TTC549 (cell line): ENCODE measurements around the gene ZBTB44.
"Not testable (repeated sequence)": the region's sequence is repeated elsewhere in the genome, so short reads cannot be mapped to it uniquely, and the experiment has no call there.

ENCODE experiments used
- FAIRE-seq: peaks from 2 replicates; lab custom pipeline; 2012; peaks lifted over from hg19 to GRCh38; lab: Jason Lieb, UNC

ZBTB44 gene

GRCh38 chr11:130197386-130198035 is 117.2 kb downstream of the ZBTB44 start:
- FAIRE-seq = no peak

GRCh38 chr11:130194241-130195023 is 120.3 kb downstream of the ZBTB44 start:
- no peak for FAIRE-seq

- not testable (repeated sequence) for FAIRE-seq
Observed at GRCh38 chr11:130193551-130193950, 121.2 kb downstream of the ZBTB44 start.

DNA sequence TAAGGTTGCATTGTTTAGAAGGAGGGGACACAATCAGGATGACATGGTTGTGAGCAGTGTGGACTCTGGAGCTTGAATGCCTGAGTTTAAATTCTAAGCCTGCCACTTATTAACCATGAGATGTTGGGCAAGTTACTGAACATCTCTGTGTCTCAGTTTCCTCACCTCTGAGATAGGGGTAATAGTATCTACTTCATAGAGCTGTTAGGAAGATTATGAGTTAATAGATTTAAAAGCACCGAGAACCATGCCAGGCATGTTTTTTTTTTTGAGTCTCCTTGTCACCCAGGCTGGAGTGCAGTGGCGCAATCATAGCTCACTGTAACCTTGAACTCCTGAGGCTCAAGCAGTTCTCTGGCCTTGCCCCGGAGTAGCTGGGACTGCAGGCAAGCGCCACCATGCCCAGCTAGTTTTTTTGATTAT is 121.9 kb downstream of the ZBTB44 start:
- no peak for FAIRE-seq

GRCh38 chr11:130191896-130192295 is 122.8 kb downstream of the ZBTB44 start:
- FAIRE-seq = no peak

DNA sequence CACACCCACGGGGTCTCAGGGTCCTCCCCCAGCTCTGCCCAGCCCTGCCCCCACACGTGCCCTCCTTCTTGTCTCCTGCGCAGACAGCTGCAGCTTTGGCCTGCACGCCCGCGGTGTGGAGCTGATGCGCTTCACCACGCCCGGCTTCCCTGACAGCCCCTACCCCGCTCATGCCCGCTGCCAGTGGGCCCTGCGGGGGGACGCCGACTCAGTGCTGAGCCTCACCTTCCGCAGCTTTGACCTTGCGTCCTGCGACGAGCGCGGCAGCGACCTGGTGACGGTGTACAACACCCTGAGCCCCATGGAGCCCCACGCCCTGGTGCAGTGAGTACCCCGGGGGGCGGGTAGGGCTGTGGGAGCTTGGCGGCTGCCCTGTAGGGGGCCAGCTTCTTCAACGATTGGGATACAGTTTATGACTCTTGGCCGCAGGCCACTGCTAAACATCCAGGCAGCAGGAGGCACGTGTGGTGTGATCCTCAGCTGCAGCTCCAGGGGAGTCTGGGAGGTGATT is 124.3 kb downstream of the ZBTB44 start:
- FAIRE-seq = no peak

- no peak for FAIRE-seq
Observed at GRCh38 chr11:130189492-130190210, 125.1 kb downstream of the ZBTB44 start.

GRCh38 chr11:130188585-130189347 is 126.0 kb downstream of the ZBTB44 start:
- FAIRE-seq = no peak

- no peak for FAIRE-seq
Observed at GRCh38 chr11:130188047-130188446, 126.7 kb downstream of the ZBTB44 start.

- FAIRE-seq = no peak
Observed at GRCh38 chr11:130187096-130187495, 127.6 kb downstream of the ZBTB44 start.

DNA sequence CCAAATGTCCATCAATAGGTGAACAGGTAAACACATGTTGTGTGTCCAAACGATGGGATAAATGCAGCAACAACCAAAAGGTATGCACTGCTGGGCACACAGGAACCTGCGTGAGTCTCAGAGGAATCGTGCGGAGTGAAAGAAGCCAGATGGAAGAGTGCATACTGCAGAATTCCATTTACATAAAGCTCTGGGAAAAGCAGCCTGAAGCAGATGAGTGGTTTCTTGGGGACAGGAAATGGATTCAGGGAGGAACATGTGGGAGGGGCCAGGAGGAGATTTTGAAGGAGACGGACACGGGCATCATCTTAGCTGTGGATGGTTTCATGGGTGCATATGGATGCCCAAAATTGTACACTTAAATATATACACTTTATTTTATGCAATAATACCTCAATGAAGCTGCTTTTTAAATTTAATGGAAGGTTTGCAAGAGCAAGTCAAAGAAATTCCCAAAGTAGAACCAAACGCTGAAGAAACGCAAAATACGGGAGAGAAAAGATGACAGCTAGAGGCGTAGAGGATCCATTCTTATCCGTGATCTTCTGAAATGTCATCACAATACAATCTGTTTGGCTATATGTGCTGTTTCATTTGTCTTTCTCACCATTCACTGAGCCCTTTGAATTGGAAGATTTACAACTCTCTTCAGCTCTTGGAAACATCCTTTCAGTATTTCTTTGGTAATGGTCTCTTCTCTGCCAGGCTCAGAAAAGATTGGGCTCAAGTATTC is 130.7 kb downstream of the ZBTB44 start:
- no peak for FAIRE-seq

- FAIRE-seq = no peak
Observed at GRCh38 chr11:130181295-130182272, 133.1 kb downstream of the ZBTB44 start.

DNA sequence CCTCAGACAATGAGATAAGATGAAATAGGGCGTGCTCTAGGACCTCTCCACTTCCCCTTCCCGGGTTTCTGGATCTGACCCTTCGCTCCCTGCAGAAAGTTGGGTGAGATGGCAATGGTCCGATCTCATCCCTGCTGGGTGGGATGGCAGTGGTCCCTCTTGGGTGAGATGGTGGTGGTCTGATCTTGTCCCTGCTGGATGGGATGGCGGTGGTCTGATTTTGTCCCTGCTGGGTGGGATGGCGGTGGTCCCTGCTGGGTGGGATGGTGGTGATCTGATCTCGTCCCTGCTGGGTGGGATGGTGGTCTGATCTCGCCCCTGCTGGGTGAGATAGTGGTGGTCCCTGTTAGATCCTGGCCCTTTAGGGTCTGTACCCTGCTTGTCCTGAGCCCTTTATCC is 133.8 kb downstream of the ZBTB44 start:
- FAIRE-seq = no peak

DNA sequence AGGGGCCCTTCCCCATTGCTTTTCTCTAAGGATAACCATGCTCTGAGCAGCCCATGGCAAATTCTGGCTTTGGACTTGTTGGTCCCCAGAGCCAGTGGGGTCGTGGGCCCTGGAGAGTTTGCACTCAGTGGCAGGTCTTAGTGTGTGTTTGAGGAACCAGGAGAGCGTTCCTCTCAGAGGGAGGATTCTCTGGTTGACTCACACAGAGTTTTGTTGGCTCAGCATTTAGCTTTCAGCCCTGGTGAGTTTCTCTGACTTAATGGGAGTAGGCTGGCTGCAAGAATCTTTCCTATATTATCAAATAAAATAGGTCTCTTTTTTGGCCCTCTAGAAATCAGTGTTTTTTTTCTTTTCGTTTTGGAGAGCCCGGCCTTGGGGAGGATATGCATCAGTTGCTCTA is 134.2 kb downstream of the ZBTB44 start:
- no peak for FAIRE-seq

- no peak for FAIRE-seq
Observed at GRCh38 chr11:130179396-130180306, 135.1 kb downstream of the ZBTB44 start.

- FAIRE-seq = no peak
Observed at GRCh38 chr11:130178441-130179339, 136.0 kb downstream of the ZBTB44 start.

GRCh38 chr11:130177782-130178181 is 136.9 kb downstream of the ZBTB44 start:
- no peak for FAIRE-seq
